H1 (cell line): ENCODE results near the gene TBC1D10A. TPM values are rescaled to one million over a fixed set of nuclear protein-coding genes. Genes with fewer than 3 reads are reported as not detected.

ENCODE experiments used
- CTCF ChIA-PET: fragments of 300-600 bp; sonication (Branson Sonifier 250); formaldehyde crosslinking; loops from one replicate; lab custom pipeline; 2021; ENCODE audit not compliant: partially characterized antibody; lab: Charles Lee
- POLR2A ChIA-PET: fragments of 300-600 bp; sonication (Branson Sonifier 250); formaldehyde crosslinking; loops from one replicate; lab custom pipeline; 2021; ENCODE audit warnings: inconsistent platforms; ENCODE audit not compliant: partially characterized antibody; lab: Charles Lee
- DNase-seq, 2 experiments: peaks; one replicate each; pipeline versions ENCODE4 v3.0.0 to v3.0.0-alpha.2; 2010 to 2022; ENCODE audit warnings: low spot score in 2 of 2, low read depth in 1 of 2, mixed read lengths in 1 of 2
- FAIRE-seq: peaks from 2 replicates; lab custom pipeline; 2011; peaks lifted over from hg19 to GRCh38; lab: Jason Lieb, UNC
- H2AFZ ChIP-seq: 2 replicates; pipeline ENCODE4 v1.8.1; 2012; ENCODE audit warnings: low read length, inconsistent platforms
- H2AK5ac ChIP-seq: 2 replicates; pipeline ENCODE4 v1.6.1; 2013; ENCODE audit warnings: low read depth, low read length
- H2BK120ac ChIP-seq: replicated peaks from 2 replicates; pipeline ENCODE3; 2013; ENCODE audit warnings: low read depth, low read length, inconsistent platforms
- H2BK12ac ChIP-seq: 2 replicates; pipeline ENCODE4 v1.6.1; 2013; ENCODE audit warnings: low read depth, low read length
- H2BK15ac ChIP-seq: 2 replicates; pipeline ENCODE4 v1.6.1; 2013; ENCODE audit warnings: low read length
- H2BK20ac ChIP-seq: 2 replicates; pipeline ENCODE4 v1.6.1; 2013; ENCODE audit warnings: low read length
- H2BK5ac ChIP-seq: 2 replicates; pipeline ENCODE4 v1.6.1; 2013; ENCODE audit warnings: low read depth, low read length
- H3K14ac ChIP-seq: 2 replicates; pipeline ENCODE4 v1.6.1; 2013; ENCODE audit warnings: inconsistent platforms; ENCODE audit not compliant: insufficient read length
- H3K18ac ChIP-seq: 2 replicates; pipeline ENCODE4 v1.6.1; 2013; ENCODE audit warnings: low read length; ENCODE audit errors: extremely low read depth
- H3K23ac ChIP-seq: 2 replicates; pipeline ENCODE4 v1.6.1; 2013; ENCODE audit warnings: inconsistent platforms; ENCODE audit not compliant: insufficient read length
- H3K23me2 ChIP-seq: 2 replicates; pipeline ENCODE4 v1.6.1; 2013; ENCODE audit warnings: low read depth, low read length
- H3K27ac ChIP-seq: 2 replicates; pipeline ENCODE4 v1.6.1; 2011; ENCODE audit warnings: low read depth, low read length, inconsistent platforms
- H3K27me3 ChIP-seq, 4 experiments: replicated peaks in 1 of 4; 1 replicate in 1 of 4; 2 replicates in 3 of 4; pipeline versions ENCODE4 v1.6.1 to v1.8.1; 2011 to 2013; ENCODE audit warnings: low read length in 3 of 4, mild to moderate bottlenecking in 3 of 4, inconsistent platforms in 2 of 4, mixed read lengths in 2 of 4, moderate library complexity in 1 of 4; ENCODE audit not compliant: control insufficient read depth in 3 of 4, insufficient read depth in 3 of 4; ENCODE audit errors: extremely low read depth in 1 of 4
- H3K36me3 ChIP-seq, 4 experiments: 2 replicates each; pipeline versions ENCODE4 v1.6.1 to v1.8.1; 2011 to 2013; ENCODE audit warnings: mild to moderate bottlenecking in 4 of 4, low read length in 3 of 4, moderate library complexity in 2 of 4, control low read depth in 1 of 4, inconsistent platforms in 1 of 4; ENCODE audit not compliant: insufficient read depth in 4 of 4, control insufficient read depth in 2 of 4
- H3K4ac ChIP-seq: replicated peaks from 2 replicates; pipeline ENCODE3; 2013; ENCODE audit warnings: low read length, low read depth, mixed read lengths, inconsistent platforms; ENCODE audit not compliant: insufficient read length
- H3K4me1 ChIP-seq, 4 experiments: replicated peaks in 1 of 4; 1 replicate in 1 of 4; 2 replicates in 3 of 4; pipeline versions ENCODE4 v1.6.1 to v1.8.1; 2011 to 2013; ENCODE audit warnings: low read length in 3 of 4, inconsistent platforms in 2 of 4, mixed read lengths in 1 of 4; ENCODE audit not compliant: insufficient read depth in 4 of 4, control insufficient read depth in 3 of 4
- H3K4me2 ChIP-seq, 2 experiments: 2 replicates each; pipeline versions ENCODE4 v1.6.1 to v1.8.1; 2011 to 2013; ENCODE audit warnings: low read depth in 2 of 2, low read length in 2 of 2, control low read depth in 1 of 2, inconsistent platforms in 1 of 2, mild to moderate bottlenecking in 1 of 2; ENCODE audit not compliant: insufficient read depth in 1 of 2
- H3K4me3 ChIP-seq, 4 experiments: fragments of 200-600, 300-600 bp in 1 of 4; sonication (generic), shearing (Covaris generic), sonication (Bioruptor Twin) in 1 of 4; 2 replicates each; pipeline versions ENCODE4 v1.5.1 to v1.8.1; 2011 to 2016; ENCODE audit warnings: low read length in 4 of 4, low read depth in 3 of 4, control low read depth in 2 of 4, inconsistent platforms in 2 of 4, mild to moderate bottlenecking in 2 of 4, mixed read lengths in 1 of 4, moderate library complexity in 1 of 4; ENCODE audit not compliant: insufficient read depth in 2 of 4; ENCODE audit errors: extremely low read depth in 1 of 4
- H3K56ac ChIP-seq: replicated peaks from 2 replicates; pipeline ENCODE3; 2013; ENCODE audit warnings: low read depth, mild to moderate bottlenecking, mixed read lengths, low read length, inconsistent platforms; ENCODE audit not compliant: insufficient read length
- H3K79me1 ChIP-seq: 2 replicates; pipeline ENCODE4 v1.6.1; 2013; ENCODE audit warnings: low read depth, low read length, control low read depth
- H3K79me2 ChIP-seq, 2 experiments: 2 replicates each; pipeline versions ENCODE4 v1.6.1 to v1.8.1; 2012 to 2013; ENCODE audit warnings: low read length in 2 of 2, mild to moderate bottlenecking in 2 of 2, inconsistent platforms in 1 of 2; ENCODE audit not compliant: insufficient read depth in 2 of 2, control insufficient read depth in 1 of 2
- H3K9ac ChIP-seq, 4 experiments: replicated peaks in 1 of 4; 1 replicate in 1 of 4; 2 replicates in 3 of 4; pipeline versions ENCODE4 v1.6.1 to v1.8.1; 2011 to 2013; ENCODE audit warnings: low read depth in 3 of 4, low read length in 3 of 4, control low read depth in 2 of 4, mild to moderate bottlenecking in 2 of 4, moderate library complexity in 2 of 4, inconsistent platforms in 1 of 4; ENCODE audit errors: extremely low read depth in 1 of 4
- H3K9me3 ChIP-seq, 2 experiments: 2 replicates each; pipeline versions ENCODE4 v1.6.1 to v1.8.1; 2012 to 2013; ENCODE audit warnings: mild to moderate bottlenecking in 2 of 2, moderate library complexity in 2 of 2, control low read depth in 1 of 2, inconsistent platforms in 1 of 2, low read depth in 1 of 2, low read length in 1 of 2, mixed read lengths in 1 of 2; ENCODE audit not compliant: insufficient read depth in 2 of 2
- H4K20me1 ChIP-seq, 2 experiments: replicated peaks in 1 of 2; 2 replicates each; pipeline versions ENCODE3 to v1.8.1; 2011 to 2013; ENCODE audit warnings: inconsistent platforms in 2 of 2, low read length in 2 of 2, mild to moderate bottlenecking in 1 of 2; ENCODE audit not compliant: insufficient read depth in 2 of 2, control insufficient read depth in 1 of 2
- H4K5ac ChIP-seq: 2 replicates; pipeline ENCODE4 v1.6.1; 2013; ENCODE audit warnings: low read length, low read depth, mixed read lengths, inconsistent platforms; ENCODE audit not compliant: insufficient read length
- H4K8ac ChIP-seq: 2 replicates; pipeline ENCODE4 v1.8.0; 2013; ENCODE audit warnings: mild to moderate bottlenecking, moderate library complexity, low read length, inconsistent platforms; ENCODE audit not compliant: insufficient read depth; ENCODE audit errors: extremely low read depth
- H4K91ac ChIP-seq: replicated peaks from 2 replicates; pipeline ENCODE3; 2013; ENCODE audit warnings: low read length, mixed read lengths, inconsistent platforms; ENCODE audit not compliant: insufficient read length
- ATF2 ChIP-seq: IDR thresholded peaks from 2 replicates; pipeline ENCODE4 v1.6.1; 2012; ENCODE audit warnings: low read length, inconsistent platforms
- CBX8 ChIP-seq: fragments of 300-800, 300-1000 bp; sonication (generic); IDR thresholded peaks from 2 replicates; pipeline ENCODE4 v1.7.1; 2016; ENCODE audit warnings: low read depth, low read length, borderline replicate concordance
- CREB1 ChIP-seq: IDR thresholded peaks from 2 replicates; pipeline ENCODE4 v1.6.1; 2012; ENCODE audit warnings: inconsistent platforms
- CTCF ChIP-seq, 3 experiments: IDR thresholded peaks; 1 replicate in 2 of 3; 2 replicates in 1 of 3; pipeline versions ENCODE4 v1.5.1 to v1.6.1; 2011; ENCODE audit warnings: low read length in 3 of 3, mild to moderate bottlenecking in 3 of 3, inconsistent platforms in 2 of 3, low read depth in 1 of 3, moderate library complexity in 1 of 3; ENCODE audit not compliant: insufficient read depth in 1 of 3; ENCODE audit errors: control extremely low read depth in 1 of 3
- FOSL1 ChIP-seq: IDR thresholded peaks from 2 replicates; pipeline ENCODE4 v1.6.1; 2011; ENCODE audit warnings: mild to moderate bottlenecking, low read depth, low read length, moderate library complexity; ENCODE audit not compliant: insufficient read depth
- POLR2AphosphoS5 ChIP-seq: IDR thresholded peaks from 2 replicates; pipeline ENCODE4 v1.6.1; 2011; ENCODE audit warnings: low read depth, low read length
- SAP30 ChIP-seq: fragments of 300-600 bp; sonication (generic); IDR thresholded peaks from 2 replicates; pipeline ENCODE4 v1.7.1; 2012; ENCODE audit warnings: low read length, moderate library complexity, mild to moderate bottlenecking, inconsistent platforms; ENCODE audit not compliant: insufficient read depth, insufficient replicate concordance
- SP1 ChIP-seq: IDR thresholded peaks from 2 replicates; pipeline ENCODE4 v1.6.1; 2011; ENCODE audit warnings: low read depth, low read length
- WGBS, 2 experiments: shearing (Covaris generic) in 1 of 2; methylation state at CpG; one replicate each; pipeline versions ENCODE4 v1.1.6 to v1.1.7; 2013 to 2015; ENCODE audit warnings: low lambda C conversion rate in 2 of 2, mixed read lengths in 2 of 2, inconsistent platforms in 1 of 2, low coverage in 1 of 2, missing lambda C conversion rate in 1 of 2; ENCODE audit not compliant: insufficient replicate concordance in 2 of 2, insufficient coverage in 1 of 2, insufficient read length in 1 of 2; ENCODE audit errors: extremely low coverage in 1 of 2, missing lambda C conversion rate in 1 of 2; 5-methylcytosine and 5-hydroxymethylcytosine counted together
- polyA plus RNA-seq, 7 experiments: library from polyadenylated mRNA; depleted of rRNA in 3 of 7; stranded (reverse) in 5 of 7; unstranded in 2 of 7; fragments of >200 nt in 5 of 7; fragments of 200-250 nt in 2 of 7; gene quantifications; 1 replicate in 5 of 7; 2 replicates in 1 of 7; 4 replicates in 1 of 7; pipeline versions ENCODE4 v1.2.1 to v1.2.3, GENCODE V29; 2011 to 2013; ENCODE audit warnings: missing spikeins in 2 of 7, mixed read lengths in 2 of 7
- total RNA-seq: library from RNA; stranded (reverse); fragmentation: NEBNext Ultra II Directional; extraction: Animal tissue kit (Norgen Biotek cat#: 25700); gene quantifications from 2 replicates; pipeline ENCODE4 v1.2.1, GENCODE V29; 2021

The TBC1D10A gene
- total and polyA plus RNA-seq, 2 of the 8 experiments (the other 6 are each of a cell fraction or from before 2014, with no cell fraction given): 5.4 to 7.0 TPM

- Histone ChIP-seq H3K14ac (no peak overlapping the region), H3K4ac (no peak overlapping the region), H3K27me3 (no peaks in the 10 kb centered on the region), H4K91ac (no peak overlapping the region), H2BK15ac (no peak overlapping the region), H2BK120ac (no peak overlapping the region), H2BK5ac (no peak overlapping the region), H3K9ac (no peak overlapping the region), H3K27ac (no peak overlapping the region), H4K8ac (no peak overlapping the region), H3K23ac (no peak overlapping the region), H3K36me3 (peaks cover 42 to 93% (median 82%) of the 10 kb centered on the region in 4 experiments), H3K4me2 (no peak overlapping the region), H3K4me1 (no peaks in the 10 kb centered on the region), H2BK12ac (no peak overlapping the region), H4K5ac (no peak overlapping the region), H3K79me1 (no peaks in the 10 kb centered on the region; the same call in 1 of the 2 replicates), H3K79me2 (peaks cover 0 to 13% of the 10 kb centered on the region in 2 experiments; a peak in 1 of 4 replicates), H2BK20ac (no peak overlapping the region), H3K4me3 (no peak overlapping the region), H2AFZ (no peak overlapping the region), H2AK5ac (no peak overlapping the region), H4K20me1 (peaks cover 17% of the 10 kb centered on the region in 2 experiments), H3K56ac (no peak overlapping the region), H3K18ac (no peak overlapping the region), H3K9me3 (no peaks in the 10 kb centered on the region), H3K23me2 (no peaks in the 10 kb centered on the region)
- 90% methylated on average over 13 of the region's 13 CpGs; no CpG with 5 or more reads in 1 of the 2 experiments for WGBS, 2 experiments
- no peak for FAIRE-seq
- ChIA-PET CTCF (interaction anchor here (0.8 kb wide), 1 partner anchor 57 kb away, joined by 3 read pairs; no protein-coding TSS in a partner anchor), POLR2A (no interaction called here)
- no peak for DNase-seq
- TF ChIP-seq SP1 (no peak), POLR2AphosphoS5 (no peak), CBX8 (no peak), CTCF (IDR thresholded peaks at IDR 0.05; ENCODE audit: control extremely low read depth in 1 of 3, insufficient read depth in 1 of 3, low read depth in 1 of 3, low read length in 3 of 3) (no peak), ATF2 (no peak), SAP30 (no peak), CREB1 (no peak), FOSL1 (no peak)
Observed at GRCh38 chr22:30344447-30345200, 17.9 kb upstream of the TBC1D10A start.
